ELR (cell line): ENCODE results near the gene CDKAL1.

Experiments used
- DNase-seq: peaks from one replicate; pipeline ENCODE4 v3.0.0-alpha.2; 2015; ENCODE audit warnings: low read depth

CDKAL1 gene

DNA sequence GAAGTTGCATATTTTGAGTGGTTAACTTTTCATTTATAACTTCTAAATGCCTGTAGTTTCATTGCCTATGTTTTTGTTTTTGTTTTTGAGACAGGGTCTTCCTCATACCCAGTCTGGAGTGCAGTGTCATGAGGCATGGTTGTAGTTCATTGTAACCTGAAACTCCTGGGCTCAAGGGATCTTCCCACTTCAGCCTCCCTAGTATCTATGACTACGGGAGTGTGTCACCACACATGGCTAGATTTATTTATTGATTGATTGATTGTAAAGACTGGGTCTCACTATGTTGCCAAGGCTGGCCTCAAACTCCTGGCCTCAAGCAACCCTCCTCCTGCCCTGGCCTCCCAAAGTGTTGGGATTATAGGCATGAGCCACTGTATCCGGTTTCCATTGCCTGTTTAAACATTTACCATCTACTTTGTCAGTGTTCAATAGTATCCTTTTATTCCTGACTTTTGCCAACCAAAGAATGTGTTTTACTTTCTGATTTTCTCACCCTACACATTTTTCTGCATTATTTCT, 144.6 kb downstream of the CDKAL1 start:
- DNase-seq: peak; percentile 10

DNA sequence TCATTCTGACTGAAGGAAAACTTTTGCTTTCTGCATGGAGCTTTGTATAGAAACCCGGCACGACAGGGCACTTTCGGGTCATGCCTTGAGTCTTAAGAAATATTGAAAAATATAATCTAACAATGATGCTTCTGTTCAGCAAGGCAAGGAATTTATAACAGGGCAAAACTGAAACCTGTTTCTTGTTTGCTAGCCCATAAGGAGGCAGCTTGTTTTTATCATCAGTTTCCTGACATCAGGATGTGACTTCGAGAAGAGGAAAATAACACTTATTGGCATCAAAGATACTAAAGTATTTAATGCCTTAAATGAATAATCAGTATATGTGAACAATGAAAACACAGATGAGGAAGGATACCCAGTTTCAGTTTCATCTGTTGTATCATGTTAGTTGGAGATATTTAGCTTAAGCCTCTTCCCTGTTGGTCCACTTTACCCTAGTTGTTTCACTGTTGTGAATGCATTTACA, 146.5 kb downstream of the CDKAL1 start:
- no peak for DNase-seq

DNA sequence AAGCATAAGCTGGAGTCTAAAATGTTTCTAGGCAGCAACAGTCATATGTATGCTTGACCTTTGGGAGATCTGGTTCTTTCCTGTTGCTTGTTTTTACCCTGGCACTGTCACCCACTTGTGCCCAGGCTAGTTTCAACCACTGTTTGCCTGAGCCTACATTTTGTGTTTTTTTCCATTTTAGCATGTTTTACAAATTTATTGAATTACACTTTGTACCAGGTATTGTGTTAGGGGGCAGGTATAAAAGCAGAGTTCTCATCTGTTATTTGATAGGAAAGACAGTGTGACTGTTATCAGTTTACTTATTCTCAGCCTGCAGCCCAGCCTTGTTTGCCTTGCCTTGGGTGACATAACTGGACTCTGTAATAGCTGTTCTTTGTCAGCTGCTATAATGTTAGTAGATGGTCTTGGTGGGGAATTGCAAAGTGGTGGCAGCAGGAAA, 147.0 kb downstream of the CDKAL1 start:
- no peak for DNase-seq

DNA sequence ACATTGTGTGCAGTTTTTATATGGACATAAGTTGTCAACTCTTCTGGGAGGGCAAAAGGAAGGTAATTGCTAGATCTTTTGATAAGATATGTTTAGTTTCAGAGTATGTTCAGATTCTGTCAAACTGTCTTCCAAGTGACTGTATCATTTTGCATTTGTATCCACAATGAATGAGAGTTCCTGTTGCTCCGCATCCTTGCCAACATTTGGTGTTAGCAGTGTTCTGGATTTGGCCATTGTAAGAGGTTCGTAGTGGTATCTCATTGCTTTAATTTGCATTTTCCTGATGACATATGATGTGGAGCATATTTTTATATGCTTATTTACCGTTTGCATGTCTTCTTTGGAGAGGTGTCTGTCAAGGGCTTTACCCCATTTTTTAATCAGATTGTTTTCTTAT, 150.2 kb downstream of the CDKAL1 start:
- DNase-seq: no peak

DNA sequence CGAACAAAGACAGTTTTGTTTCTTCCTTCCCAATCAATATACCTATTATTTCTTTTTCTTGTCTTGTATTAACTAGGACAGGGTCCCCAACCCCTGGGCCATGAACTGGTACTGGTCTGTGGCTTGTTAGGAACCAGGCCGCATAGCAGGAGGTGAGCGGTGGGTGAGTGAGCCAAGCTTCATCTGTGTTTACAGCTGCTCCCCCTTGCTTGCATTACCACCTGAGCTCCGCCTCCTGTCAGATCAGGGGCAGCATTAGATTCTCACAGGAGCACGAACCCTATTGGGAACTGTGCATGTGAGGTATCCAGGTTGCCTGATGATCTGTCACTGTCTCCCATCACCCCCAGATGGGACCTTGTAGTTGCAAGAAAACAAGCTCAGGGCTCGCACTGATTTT, 151.9 kb downstream of the CDKAL1 start:
- DNase-seq: no peak

DNA sequence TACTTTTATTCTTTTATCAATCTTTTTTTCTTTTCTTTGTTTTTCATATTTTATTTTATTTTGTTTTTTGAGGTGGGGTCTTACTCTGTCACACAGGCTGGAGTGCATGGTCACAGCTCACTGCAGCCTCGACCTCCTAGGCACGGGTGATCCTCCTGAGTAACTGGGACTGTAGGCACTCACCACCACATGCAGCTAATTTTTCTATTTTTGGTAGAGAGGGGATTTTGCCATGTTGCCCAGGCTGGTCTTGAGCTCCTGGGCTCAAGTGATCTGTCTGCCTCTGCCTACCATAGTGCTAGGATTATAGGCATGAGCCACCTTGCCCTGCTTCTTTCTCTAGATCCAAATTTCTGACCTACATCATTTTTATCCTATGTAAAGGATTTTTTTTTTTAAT, 153.2 kb downstream of the CDKAL1 start:
- DNase-seq: no peak

DNA sequence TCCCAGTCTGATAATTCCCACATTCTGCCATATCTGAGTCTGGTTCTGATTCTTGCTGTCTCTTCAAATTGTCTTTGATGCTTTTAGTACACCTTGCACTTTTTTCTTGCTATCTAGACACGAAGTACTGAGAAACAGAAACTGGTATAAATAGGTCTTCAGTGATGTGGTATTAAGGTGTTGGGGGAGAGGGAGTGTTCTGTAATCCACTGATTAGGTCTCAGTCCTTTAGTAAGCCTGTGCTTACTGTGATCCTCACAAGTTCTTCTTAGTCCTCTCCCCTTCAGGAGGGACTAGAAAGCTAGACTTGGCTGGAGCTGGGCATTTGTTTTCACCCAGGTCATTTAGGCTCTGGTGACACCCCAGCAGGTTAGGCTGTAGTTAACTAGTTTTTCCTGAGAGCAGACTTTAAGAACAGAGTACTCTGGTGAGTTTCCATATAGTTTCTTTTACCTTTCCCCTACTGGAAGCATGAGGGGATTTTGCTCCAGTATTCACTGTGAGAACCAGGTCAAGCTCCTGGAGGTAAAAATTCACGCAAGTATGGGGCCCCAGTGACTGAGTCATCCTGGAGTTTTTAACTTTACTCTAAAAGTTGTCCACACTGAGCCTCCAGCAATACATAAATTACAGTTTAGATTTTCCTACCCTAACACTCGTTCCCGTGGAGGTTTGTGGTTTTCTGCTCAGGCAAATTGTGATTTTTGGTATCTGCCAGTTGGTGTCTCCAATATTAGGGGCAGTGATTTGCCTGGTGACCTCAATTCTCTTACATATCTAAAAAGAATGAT, 154.6 kb downstream of the CDKAL1 start:
- peak; percentile 58 for DNase-seq

DNA sequence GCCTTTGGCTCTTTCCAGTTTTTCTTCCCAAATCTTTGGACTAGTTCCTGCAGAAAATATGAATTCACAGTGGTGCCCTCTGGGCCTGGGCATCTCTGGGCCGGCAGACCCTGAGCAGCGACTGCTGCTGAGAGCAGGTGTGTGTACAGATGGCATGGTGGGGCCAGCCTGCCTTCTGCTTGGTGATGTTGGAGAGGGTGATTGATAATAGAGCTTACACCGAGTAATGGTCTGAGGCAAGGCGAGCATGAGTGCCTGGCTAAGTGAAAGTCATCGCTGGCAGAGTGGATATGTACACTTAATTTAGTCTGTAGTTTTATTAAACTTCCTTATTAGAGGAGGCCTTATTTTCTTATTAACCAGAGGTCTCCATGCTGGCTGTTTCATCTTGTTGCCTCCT, 156.9 kb downstream of the CDKAL1 start:
- DNase-seq: no peak

DNA sequence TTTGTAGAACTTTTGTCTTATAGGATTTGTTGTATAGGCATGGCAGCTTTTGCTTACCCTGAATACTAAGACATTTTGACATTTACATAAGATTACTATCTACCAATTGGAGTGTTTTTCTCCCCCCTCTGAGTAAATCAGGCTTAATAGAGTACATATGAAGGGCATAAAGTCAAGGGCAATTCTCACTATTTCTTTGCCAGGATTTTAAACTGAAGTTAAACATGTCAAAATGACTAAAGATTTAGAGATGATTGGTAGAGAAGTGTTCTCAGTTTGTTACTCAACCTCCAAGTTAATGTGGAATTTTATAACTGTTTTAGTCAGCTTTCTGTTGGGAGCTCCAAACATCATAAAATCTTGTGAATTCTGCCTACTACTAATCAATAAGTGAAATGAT, 157.8 kb downstream of the CDKAL1 start:
- DNase-seq: no peak

DNA sequence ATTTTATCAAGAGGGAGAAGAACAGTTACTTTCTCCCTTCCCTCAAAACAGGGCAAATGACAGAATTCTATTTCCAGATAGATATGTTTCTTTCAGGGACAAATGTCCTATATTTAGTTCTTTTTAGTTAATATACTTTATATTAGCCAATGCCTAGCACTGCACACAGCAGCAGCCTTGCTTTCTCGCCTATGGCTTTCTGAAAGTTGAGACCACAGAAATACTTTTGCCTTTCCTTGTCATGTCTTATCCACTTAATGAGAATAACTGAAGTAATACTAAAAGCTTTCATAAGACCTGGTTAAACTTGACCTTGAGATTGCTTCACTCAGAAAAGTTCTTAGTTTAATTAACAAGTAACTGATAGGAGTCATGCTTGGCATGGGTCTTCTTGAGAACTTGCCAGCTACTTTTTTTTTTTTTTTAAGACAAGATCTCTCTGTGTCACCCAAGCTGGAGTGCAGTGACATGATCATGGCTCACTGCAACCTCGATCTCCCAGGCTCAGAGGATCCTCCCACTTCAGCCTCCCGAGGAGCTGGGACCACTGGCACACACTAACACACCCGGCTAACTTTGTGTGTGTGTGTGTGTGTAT, 159.3 kb downstream of the CDKAL1 start:
- DNase-seq: peak; percentile 51

DNA sequence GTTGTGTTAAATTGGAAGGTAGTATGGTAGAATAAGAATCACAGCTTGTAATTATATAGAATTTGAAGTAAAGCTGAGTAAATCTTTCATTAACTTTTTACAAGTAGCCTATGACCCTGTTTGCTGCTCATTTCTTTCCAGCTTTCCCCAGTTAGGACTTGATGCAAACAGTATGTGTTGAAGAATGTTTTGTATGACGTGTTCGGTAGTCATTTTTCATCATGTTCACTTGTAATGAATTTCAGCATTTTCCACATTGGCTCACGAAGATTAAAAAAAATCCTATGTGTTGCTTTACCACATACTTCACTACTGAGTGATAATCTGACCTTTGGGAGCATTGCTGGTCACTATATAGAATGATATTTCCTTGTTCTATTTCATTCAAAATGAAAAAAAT, 162.4 kb downstream of the CDKAL1 start:
- peak; percentile 88 for DNase-seq

DNA sequence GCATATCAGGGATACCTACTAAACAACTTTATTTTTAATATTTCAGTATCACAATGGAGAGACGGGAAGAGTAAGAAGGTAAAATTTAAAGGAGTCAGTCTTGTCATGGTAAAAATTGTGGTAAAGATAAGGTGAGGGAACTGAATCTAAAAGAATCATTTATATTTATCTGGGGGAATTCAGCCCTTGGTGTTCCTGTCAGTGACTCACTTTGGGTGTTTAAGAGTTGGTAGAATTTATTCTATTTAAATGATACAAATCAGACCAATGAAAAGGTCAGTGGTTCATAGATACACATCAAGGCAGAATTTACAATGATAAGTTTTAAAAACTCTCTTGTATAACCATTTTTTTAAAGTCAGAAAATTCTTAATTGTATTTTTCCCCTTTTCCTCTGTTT, 164.4 kb downstream of the CDKAL1 start:
- peak; percentile 14 for DNase-seq

DNA sequence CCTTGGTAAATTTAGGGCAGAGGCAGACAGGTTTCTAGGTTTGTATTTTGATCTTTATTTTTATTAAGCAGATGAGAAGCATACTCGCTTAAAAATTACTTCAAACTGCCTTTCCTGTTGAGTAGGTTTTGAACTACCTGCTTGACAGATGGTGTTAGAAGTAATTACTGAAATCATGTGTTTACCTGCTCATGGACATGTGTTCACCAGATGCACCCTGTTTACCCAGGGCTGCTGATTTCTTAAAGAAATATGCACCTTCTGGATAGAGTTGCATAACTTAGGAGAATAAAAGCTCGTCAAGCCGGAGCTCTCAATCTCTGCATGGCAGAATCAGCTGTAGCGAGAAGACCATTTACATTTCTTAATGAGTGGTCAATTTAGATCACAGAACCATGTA, 165.1 kb downstream of the CDKAL1 start:
- no peak for DNase-seq

DNA sequence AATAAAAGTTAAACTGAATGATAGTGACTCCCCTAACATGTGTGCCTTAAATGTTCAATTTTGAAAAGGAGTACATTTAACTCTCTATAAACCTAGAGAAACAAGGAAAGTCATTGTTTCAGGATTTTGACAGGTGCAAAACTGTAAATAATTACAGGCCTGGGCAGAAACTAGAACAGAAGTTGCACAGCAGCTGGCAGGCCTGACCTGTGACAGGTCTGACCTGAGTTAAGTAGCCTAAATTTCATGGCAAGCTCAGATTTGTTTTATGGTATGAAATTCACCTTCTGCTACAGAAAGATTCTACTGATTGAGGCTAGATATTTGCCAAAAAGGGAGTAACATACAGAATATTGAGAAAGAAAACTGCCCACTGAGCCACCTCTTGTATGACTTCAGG, 166.1 kb downstream of the CDKAL1 start:
- DNase-seq: no peak

DNA sequence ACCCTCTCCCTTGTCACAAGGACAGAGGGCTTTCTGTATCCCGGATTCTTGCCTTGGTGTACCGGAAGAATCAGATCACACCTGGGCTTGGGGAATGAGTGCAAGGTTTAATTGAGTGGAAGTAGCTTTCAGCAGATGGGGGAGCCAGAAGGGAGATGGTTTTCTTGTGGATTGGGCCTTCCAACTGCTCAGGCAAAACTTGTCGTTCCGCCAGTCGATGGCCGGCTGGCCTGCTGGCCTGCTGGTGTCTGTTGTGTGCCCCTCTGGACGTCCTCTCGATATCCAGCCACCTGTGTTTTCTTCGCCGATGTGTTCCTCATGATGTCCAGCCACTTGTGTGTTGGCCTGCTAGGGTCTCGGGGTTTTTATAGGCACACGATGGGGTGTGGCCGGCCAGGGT, 168.1 kb downstream of the CDKAL1 start:
- DNase-seq: no peak

DNA sequence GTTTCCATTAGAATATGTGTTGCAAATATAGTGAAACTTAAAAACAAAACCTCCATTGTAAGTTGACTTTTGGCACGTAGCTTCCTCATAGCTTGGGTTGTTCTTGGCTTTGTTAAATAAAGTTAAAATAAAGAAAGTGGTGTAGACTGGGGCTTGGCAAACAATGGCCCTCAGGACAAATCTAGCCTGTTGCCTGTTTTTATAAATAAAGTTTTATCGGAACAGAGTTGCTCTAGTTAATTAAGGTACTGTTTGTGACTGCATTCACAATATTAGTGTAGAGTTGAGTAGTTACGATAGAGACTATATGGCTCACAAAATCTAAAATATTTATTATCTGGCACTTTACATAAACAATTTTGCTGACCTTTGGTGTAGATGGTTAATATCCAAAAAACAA, 168.8 kb downstream of the CDKAL1 start:
- no peak for DNase-seq

DNA sequence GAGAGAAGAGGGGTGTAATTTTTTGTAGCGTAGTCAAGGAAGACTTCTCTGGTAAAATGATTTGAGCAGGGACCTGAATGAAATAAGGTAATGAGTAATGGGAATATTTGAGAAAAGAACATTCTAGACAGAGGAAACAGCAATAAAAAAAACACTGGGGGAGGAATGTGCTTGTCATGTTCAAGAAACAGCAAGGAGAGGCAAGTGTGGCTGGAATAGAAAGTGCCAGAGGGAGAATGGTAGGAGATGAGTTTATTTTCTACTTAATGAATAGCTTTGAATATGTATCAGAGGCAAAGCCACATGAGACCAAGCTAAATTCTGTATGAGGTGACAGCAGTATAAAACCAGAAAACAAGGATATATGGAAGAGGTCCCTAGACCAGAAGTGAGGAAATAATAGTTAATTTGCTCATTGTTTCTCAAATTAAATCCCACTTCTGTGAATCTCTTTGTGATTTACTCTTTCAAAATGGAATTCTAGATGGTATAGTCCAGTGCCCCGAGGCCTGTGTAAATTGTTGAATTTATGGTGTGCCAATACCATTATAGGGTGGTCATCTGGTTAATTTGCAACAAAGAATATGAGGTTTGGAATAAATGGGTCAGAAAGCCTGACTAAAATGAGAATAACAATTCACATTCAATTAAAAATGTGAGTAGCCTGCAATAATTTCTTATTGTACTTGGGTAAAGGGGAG, 170.2 kb downstream of the CDKAL1 start:
- DNase-seq: no peak

DNA sequence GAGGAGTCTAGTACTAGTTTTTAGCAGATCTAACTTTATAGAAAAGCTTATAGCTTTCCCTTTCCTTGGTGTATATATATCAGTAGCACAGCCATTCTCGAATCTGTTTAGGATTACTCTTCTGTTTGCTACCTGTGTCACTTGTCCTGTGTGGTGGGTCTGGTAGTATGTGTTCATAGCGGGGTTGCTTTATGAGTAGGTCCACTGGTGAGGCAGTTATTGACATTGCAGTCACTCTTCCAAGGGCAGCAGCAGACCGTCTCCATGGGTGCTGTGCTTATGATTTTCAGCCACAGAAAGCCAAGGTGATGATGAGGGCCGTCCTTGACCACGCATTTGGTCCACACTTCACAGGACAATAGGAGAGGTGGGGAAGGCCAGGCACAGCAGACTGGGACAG, 171.5 kb downstream of the CDKAL1 start:
- no peak for DNase-seq

DNA sequence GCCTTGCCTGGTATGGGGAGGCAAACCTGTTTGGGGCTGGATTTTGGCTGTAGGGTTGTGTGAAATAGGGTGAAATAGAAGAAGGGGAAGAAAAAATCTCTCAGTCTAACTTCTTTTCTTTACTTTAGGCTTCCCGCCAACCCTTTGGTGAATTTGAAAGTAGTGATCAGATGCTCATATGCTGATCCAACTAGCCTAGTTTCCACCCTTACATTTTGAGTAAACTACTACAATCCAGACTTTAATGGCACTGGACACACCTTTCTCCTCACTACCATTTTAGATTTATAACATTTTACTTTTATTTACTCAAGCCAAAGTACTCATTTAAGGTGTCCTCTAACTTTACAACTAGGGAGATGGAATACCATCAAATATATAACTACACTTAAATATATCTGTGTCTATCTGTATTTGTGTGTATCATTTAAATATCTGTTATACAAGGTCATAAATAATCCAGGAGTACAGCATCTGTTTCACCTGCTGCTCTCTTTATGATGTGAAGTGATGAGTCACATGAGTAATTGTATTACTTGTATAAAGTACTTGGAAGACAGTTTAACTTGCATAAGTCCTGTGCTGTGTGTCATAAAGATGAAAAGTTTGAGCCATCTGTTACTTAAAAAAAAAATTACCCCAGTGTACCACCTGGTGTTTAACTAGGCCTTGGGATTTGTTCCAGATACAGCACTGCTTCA, 172.1 kb downstream of the CDKAL1 start:
- peak; percentile 66 for DNase-seq

DNA sequence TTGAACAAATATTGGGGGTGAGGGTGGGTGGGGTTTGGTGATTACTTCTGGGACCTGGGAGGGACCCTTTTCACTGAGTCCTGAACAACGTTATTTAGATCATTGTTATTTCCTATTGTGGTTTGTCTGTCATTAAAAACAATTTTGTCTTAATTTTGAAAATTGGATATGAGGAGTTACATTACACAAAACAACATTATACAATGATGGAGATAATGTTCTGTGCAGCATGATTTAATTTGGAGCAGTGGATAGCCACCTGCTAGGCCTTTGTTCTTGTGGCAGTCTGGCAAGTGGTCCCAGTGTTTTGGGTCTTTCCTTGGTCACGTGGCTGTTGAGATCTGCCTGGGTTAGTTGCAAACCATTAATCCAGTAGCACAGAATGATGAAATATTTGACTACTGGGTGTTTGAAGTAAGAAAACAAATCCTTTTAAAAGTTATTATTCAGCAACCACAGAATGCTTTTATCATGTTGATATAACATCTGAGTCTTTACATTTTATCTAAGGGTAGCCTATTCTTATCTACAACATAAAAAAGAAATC, 172.8 kb downstream of the CDKAL1 start:
- no peak for DNase-seq

DNA sequence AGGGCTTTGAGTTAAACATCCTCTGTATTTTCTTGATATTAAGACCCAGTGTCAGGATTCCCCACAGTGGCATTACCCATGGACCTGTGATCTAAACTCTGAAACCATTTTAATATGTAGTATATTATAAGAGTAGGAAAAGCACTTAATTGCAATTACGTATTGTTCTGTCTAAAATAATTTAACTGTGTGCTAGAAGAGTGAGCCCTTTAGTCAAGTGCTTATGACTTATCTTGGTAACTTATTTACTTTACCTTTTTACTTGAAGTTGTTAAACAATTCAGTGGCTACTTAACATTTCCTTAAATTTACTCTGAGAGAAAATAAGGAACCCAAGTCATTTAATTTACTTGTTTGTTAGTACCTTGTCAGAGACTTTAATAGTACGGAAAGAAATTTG, 173.6 kb downstream of the CDKAL1 start:
- DNase-seq: no peak
